NCI-H1694 (cell line): ENCODE measurements around the gene RPL22.

Experiments used
- DNase-seq: peaks from one replicate; lab custom pipeline; 2025; lab: John Stamatoyannopoulos, UW

RPL22 gene

GRCh38 chr1:6199298-6200187 lies at the start of gene RPL22:
TSS of gene RPL22 (minus strand) at chr1:6199595. CDS start at chr1:6199573, 22 bp downstream.
- peak; percentile 98 for DNase-seq

- DNase-seq, result no peak
These were observed 48.9 kb upstream of the RPL22 start for GRCh38 chr1:6248161-6248776.

GRCh38 chr1:6247651-6248050 lies 48.3 kb upstream of the RPL22 start:
- DNase-seq, result no peak

- peak; percentile 74 for DNase-seq
These were observed 47.4 kb upstream of the RPL22 start for GRCh38 chr1:6246497-6247467.

- peak; percentile 87 for DNase-seq
These were observed 46.6 kb upstream of the RPL22 start for GRCh38 chr1:6245869-6246496.

- DNase-seq, result peak; percentile 14
These were observed 45.9 kb upstream of the RPL22 start for GRCh38 chr1:6245086-6245868.

GRCh38 chr1:6244401-6245049 lies 45.1 kb upstream of the RPL22 start:
- DNase-seq, result no peak

- DNase-seq, result no peak
These were observed 44.6 kb upstream of the RPL22 start, which contains the start of gene HES3 for GRCh38 chr1:6243993-6244392. TSS of gene HES3 (plus strand) at chr1:6244179. CDS start at chr1:6244366, 187 bp downstream.

- DNase-seq, result no peak
These were observed 43.8 kb upstream of the RPL22 start for GRCh38 chr1:6243053-6243834.

GRCh38 chr1:6241887-6242740 lies 42.7 kb upstream of the RPL22 start:
- DNase-seq, result no peak

- no peak for DNase-seq
These were observed 41.9 kb upstream of the RPL22 start for GRCh38 chr1:6241107-6241886.

GRCh38 chr1:6239950-6240768 lies 40.8 kb upstream of the RPL22 start:
- DNase-seq, result no peak

GRCh38 chr1:6239213-6239752 lies 39.9 kb upstream of the RPL22 start:
- DNase-seq, result no peak

GRCh38 chr1:6237093-6237492 lies 37.7 kb upstream of the RPL22 start:
- DNase-seq, result no peak

GRCh38 chr1:6235296-6235677 lies 35.9 kb upstream of the RPL22 start:
- no peak for DNase-seq

GRCh38 chr1:6234502-6235295 lies 35.3 kb upstream of the RPL22 start:
- DNase-seq, result no peak
